MM.1S (cell line): ENCODE data around the gene OTOS.

Experiments
- DNase-seq: peaks from one replicate; pipeline ENCODE4 v3.0.0-alpha.2; 2015
- H2AFZ ChIP-seq: fragments of 300-600 bp; sonication (generic); 2 replicates; pipeline ENCODE4 v1.6.0; 2016; ENCODE audit warnings: antibody characterized with exemption, low read length
- H3F3A ChIP-seq: fragments of 300-600 bp; sonication (generic); 2 replicates; pipeline ENCODE4 v1.6.1; 2016; ENCODE audit warnings: mild to moderate bottlenecking, antibody characterized with exemption, low read length, moderate library complexity, mixed read lengths; ENCODE audit not compliant: insufficient read depth
- H3K27ac ChIP-seq: fragments of 300-600 bp; sonication (generic); 2 replicates; pipeline ENCODE4 v1.5.1; 2016; ENCODE audit warnings: mild to moderate bottlenecking, low read length
- H3K27me3 ChIP-seq: fragments of 300-600 bp; sonication (generic); replicated peaks from 2 replicates; pipeline ENCODE4 v1.6.0; 2016; ENCODE audit warnings: low read length; ENCODE audit not compliant: insufficient read depth
- H3K36me3 ChIP-seq: fragments of 300-600 bp; sonication (generic); replicated peaks from 2 replicates; pipeline ENCODE4 v1.6.1; 2016; ENCODE audit warnings: mild to moderate bottlenecking, low read length, mixed read lengths; ENCODE audit not compliant: insufficient read depth
- H3K4me1 ChIP-seq: fragments of 300-600 bp; sonication (generic); 2 replicates; pipeline ENCODE4 v1.6.1; 2016; ENCODE audit warnings: low read length, mixed read lengths
- H3K4me2 ChIP-seq: fragments of 300-600 bp; sonication (generic); 2 replicates; pipeline ENCODE4 v1.6.0; 2016; ENCODE audit warnings: low read depth, low read length
- H3K4me3 ChIP-seq: fragments of 300-600 bp; sonication (generic); 2 replicates; pipeline ENCODE4 v1.5.1; 2016; ENCODE audit warnings: low read length, mixed read lengths
- H3K79me2 ChIP-seq: fragments of 300-600 bp; sonication (generic); 2 replicates; pipeline ENCODE4 v1.6.1; 2016; ENCODE audit warnings: mixed run types, low read length, mixed read lengths
- H3K9ac ChIP-seq: fragments of 300-600 bp; sonication (generic); 2 replicates; pipeline ENCODE4 v1.6.1; 2016; ENCODE audit warnings: low read length, mixed read lengths
- H3K9me2 ChIP-seq: fragments of 300-600 bp; sonication (generic); replicated peaks from 2 replicates; pipeline ENCODE4 v1.6.1; 2016; ENCODE audit warnings: mild to moderate bottlenecking, low read length, mixed read lengths; ENCODE audit not compliant: insufficient read depth
- H3K9me3 ChIP-seq: fragments of 300-600 bp; sonication (generic); replicated peaks from 2 replicates; pipeline ENCODE4 v1.6.1; 2016; ENCODE audit warnings: mild to moderate bottlenecking, low read length, mixed read lengths; ENCODE audit not compliant: insufficient read depth
- H4K20me1 ChIP-seq: fragments of 300-600 bp; sonication (generic); 2 replicates; pipeline ENCODE4 v1.6.1; 2016; ENCODE audit warnings: mild to moderate bottlenecking, low read length, moderate library complexity, mixed read lengths; ENCODE audit not compliant: insufficient read depth
- EZH2 ChIP-seq: fragments of 300-600 bp; sonication (generic); optimal IDR thresholded peaks from 2 replicates; pipeline ENCODE3; 2017; ENCODE audit warnings: low read depth, mild to moderate bottlenecking, antibody characterized with exemption, low read length, mixed read lengths
- EZH2phosphoT487 ChIP-seq: fragments of 300-600 bp; sonication (generic); IDR thresholded peaks from 2 replicates; pipeline ENCODE4 v1.6.1; 2018; ENCODE audit warnings: antibody characterized with exemption, low read length
- TF ChIP-seq, protein P1 (sequence below): fragments of 300-600 bp; sonication (generic); IDR thresholded peaks from 2 replicates; pipeline ENCODE4 v1.5.1; 2016; ENCODE audit warnings: antibody characterized with exemption, low read length, mixed read lengths

Gene OTOS

DNA sequence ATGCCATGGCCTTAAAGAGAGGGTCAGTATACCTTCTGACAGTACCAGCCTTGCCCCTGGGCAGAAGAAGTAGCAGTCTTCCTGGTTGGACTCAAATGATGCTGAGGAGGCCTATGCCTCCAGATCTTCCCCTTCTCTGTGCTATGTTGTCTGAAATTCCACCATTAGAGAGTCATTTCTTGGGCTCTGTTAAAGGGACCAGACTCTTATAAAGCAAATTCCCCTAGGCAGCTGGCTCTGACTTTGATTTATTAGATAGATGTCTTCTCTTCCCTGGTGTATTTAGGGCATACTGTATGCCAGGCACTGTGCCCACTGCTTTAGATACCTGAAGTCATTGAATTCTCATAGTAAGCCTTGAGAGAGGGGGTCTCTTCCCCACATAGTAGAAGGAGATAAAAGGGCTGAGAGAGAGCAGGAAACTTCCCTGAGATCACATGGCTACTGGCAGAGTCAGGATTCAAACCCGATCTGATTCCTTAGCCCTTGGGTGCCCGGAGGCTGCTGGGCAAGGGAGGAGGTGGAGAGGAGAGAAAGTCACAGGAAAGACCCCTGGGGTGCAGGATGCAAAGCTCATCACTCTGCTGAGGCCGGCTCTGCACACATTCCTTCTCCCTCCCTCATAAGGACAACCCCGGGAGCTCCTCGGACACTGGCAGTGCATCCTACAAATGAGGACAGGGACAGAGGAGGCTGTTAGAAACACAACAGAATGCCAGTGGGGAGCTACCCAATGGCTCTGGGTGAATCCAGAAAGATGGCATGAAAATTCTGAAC, 27.4 kb downstream of the OTOS start:
- H3K79me2 ChIP-seq: no peaks in the 10 kb centered on the region
- H3K9ac ChIP-seq: no peak overlapping the region
- H2AFZ ChIP-seq: no peak overlapping the region
- no peak for DNase-seq
- no peaks in the 10 kb centered on the region for H3F3A ChIP-seq
- no peaks in the 10 kb centered on the region for H3K36me3 ChIP-seq
- no peaks in the 10 kb centered on the region for H3K9me2 ChIP-seq
- H3K27me3 ChIP-seq: peaks cover 16% of the 10 kb centered on the region; the same call in 1 of the 2 replicates
- no peak for TF ChIP-seq EZH2phosphoT487
- TF ChIP-seq EZH2: no peak
- TF ChIP-seq, protein P1, sequence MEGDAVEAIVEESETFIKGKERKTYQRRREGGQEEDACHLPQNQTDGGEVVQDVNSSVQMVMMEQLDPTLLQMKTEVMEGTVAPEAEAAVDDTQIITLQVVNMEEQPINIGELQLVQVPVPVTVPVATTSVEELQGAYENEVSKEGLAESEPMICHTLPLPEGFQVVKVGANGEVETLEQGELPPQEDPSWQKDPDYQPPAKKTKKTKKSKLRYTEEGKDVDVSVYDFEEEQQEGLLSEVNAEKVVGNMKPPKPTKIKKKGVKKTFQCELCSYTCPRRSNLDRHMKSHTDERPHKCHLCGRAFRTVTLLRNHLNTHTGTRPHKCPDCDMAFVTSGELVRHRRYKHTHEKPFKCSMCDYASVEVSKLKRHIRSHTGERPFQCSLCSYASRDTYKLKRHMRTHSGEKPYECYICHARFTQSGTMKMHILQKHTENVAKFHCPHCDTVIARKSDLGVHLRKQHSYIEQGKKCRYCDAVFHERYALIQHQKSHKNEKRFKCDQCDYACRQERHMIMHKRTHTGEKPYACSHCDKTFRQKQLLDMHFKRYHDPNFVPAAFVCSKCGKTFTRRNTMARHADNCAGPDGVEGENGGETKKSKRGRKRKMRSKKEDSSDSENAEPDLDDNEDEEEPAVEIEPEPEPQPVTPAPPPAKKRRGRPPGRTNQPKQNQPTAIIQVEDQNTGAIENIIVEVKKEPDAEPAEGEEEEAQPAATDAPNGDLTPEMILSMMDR: no peak
- no peaks in the 10 kb centered on the region for H4K20me1 ChIP-seq
- no peak overlapping the region for H3K27ac ChIP-seq
- H3K9me3 ChIP-seq: no peaks in the 10 kb centered on the region
- H3K4me2 ChIP-seq: no peak overlapping the region
- H3K4me1 ChIP-seq: no peaks in the 10 kb centered on the region
- H3K4me3 ChIP-seq: no peak overlapping the region

DNA sequence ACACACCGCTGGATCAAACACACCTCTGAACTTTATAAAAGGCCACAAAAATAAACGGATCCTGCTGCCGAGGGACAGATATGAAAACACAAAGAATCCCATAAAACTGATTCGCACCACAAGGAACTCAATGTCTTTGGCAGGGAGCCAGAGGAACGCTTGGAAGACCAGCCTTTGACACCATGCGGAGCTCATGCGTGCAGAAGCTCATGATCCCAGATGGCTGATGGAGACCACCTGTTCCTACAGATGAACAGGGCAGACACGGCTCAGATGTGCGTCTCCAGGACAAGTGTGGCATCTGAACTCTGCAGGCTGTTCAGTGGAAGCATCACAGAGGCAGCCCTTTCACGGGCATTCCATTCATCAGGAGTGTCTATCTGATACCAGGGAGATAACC, 29.2 kb downstream of the OTOS start:
- no peaks in the 10 kb centered on the region for H3K9me3 ChIP-seq
- H3K4me1 ChIP-seq: no peaks in the 10 kb centered on the region
- H3K9me2 ChIP-seq: no peaks in the 10 kb centered on the region
- no peak overlapping the region for H3K27ac ChIP-seq
- no peaks in the 10 kb centered on the region for H3F3A ChIP-seq
- no peak for DNase-seq
- H2AFZ ChIP-seq: no peak overlapping the region
- TF ChIP-seq EZH2: no peak
- TF ChIP-seq EZH2phosphoT487: no peak
- TF ChIP-seq, protein P1: no peak
- H3K9ac ChIP-seq: no peak overlapping the region
- H3K4me2 ChIP-seq: no peak overlapping the region
- H3K4me3 ChIP-seq: no peak overlapping the region
- no peaks in the 10 kb centered on the region for H3K79me2 ChIP-seq
- H3K27me3 ChIP-seq: peaks cover 32% of the 10 kb centered on the region
- no peaks in the 10 kb centered on the region for H4K20me1 ChIP-seq
- no peaks in the 10 kb centered on the region for H3K36me3 ChIP-seq

DNA sequence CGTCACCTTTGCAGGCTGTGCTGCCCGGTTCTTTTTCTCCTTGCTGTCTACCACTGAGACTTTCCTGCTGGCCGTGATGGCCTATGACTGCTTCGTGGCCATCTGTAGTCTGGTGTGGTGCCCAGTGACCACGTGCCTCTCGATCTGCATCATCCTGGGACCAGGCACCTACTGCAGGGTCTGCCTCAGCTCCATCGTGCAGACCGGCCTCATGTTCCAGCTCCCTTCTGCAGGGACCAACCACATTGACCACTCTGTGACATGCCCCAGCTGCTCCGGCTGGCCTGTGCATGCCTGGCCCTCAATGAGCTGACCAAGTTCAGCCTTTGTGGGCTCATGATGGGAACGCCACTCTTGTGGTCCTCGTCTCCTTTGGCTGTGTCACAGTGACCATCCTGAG, 31.1 kb downstream of the OTOS start:
- no peak overlapping the region for H3K4me2 ChIP-seq
- H3K4me1 ChIP-seq: no peaks in the 10 kb centered on the region
- no peak overlapping the region for H3K4me3 ChIP-seq
- H2AFZ ChIP-seq: no peak overlapping the region
- no peaks in the 10 kb centered on the region for H3F3A ChIP-seq
- H3K27ac ChIP-seq: no peak overlapping the region
- H3K9me2 ChIP-seq: no peaks in the 10 kb centered on the region
- H3K9ac ChIP-seq: no peak overlapping the region
- DNase-seq: no peak
- H3K9me3 ChIP-seq: no peaks in the 10 kb centered on the region
- TF ChIP-seq EZH2 (no peak), EZH2phosphoT487 (no peak)
- TF ChIP-seq, protein P1: no peak
- no peaks in the 10 kb centered on the region for H3K79me2 ChIP-seq
- H4K20me1 ChIP-seq: no peaks in the 10 kb centered on the region
- H3K36me3 ChIP-seq: no peaks in the 10 kb centered on the region
- H3K27me3 ChIP-seq: peaks cover 37% of the 10 kb centered on the region
